ENCODE measurements around the gene ITCH. TPM values are rescaled to one million over a fixed set of nuclear protein-coding genes. Genes with fewer than 3 reads are reported as not detected.
"Not testable (repeated sequence)": the region's sequence is repeated elsewhere in the genome, so short reads cannot be mapped to it uniquely, and the experiment has no call there.

ITCH gene
- total RNA-seq, 1 experiment from 2014 or later = 67.4 TPM

GRCh38 chr20:34507702-34508413 is 144.8 kb downstream of the ITCH start:
- no peak for DNase-seq (ENCODE audit: low read depth)

GRCh38 chr20:34510575-34510974 is 147.5 kb downstream of the ITCH start:
- no peak for DNase-seq (ENCODE audit: low read depth)

- DNase-seq (ENCODE audit: low read depth) = no peak
Measured at GRCh38 chr20:34511891-34512265, 148.8 kb downstream of the ITCH start.

GRCh38 chr20:34512266-34512954 is 149.3 kb downstream of the ITCH start:
- DNase-seq (ENCODE audit: low read depth) = no peak

- DNase-seq (ENCODE audit: low read depth) = peak; percentile 21
Measured at GRCh38 chr20:34512955-34513419, 149.9 kb downstream of the ITCH start.

- DNase-seq (ENCODE audit: low read depth) = not testable (repeated sequence)
Measured at GRCh38 chr20:34514034-34514433, 151.0 kb downstream of the ITCH start.

- DNase-seq (ENCODE audit: low read depth) = no peak
Measured at GRCh38 chr20:34514897-34515483, 151.9 kb downstream of the ITCH start.

- peak; percentile 64 for DNase-seq (ENCODE audit: low read depth)
Measured at GRCh38 chr20:34515484-34516246, 152.6 kb downstream of the ITCH start.

- peak; percentile 98 for DNase-seq (ENCODE audit: low read depth)
Measured at GRCh38 chr20:34516247-34517113, 153.4 kb downstream of the ITCH start, which contains the start of gene DYNLRB1. Gene DYNLRB1 (plus strand): TSS chr20:34516422. CDS start chr20:34516459, 37 bp downstream.

- DNase-seq (ENCODE audit: low read depth) = no peak
Measured at GRCh38 chr20:34517114-34517505, 154.0 kb downstream of the ITCH start.

- not testable (repeated sequence) for DNase-seq (ENCODE audit: low read depth)
Measured at GRCh38 chr20:34518863-34519262, 155.8 kb downstream of the ITCH start.

GRCh38 chr20:34519841-34520240 is 156.8 kb downstream of the ITCH start:
- not testable (repeated sequence) for DNase-seq (ENCODE audit: low read depth)

- peak; percentile 90 for DNase-seq (ENCODE audit: low read depth)
Measured at GRCh38 chr20:34522969-34523871, 160.1 kb downstream of the ITCH start.

GRCh38 chr20:34524426-34524825 is 161.4 kb downstream of the ITCH start:
- no peak for DNase-seq (ENCODE audit: low read depth)

GRCh38 chr20:34525342-34525708 is 162.3 kb downstream of the ITCH start:
- no peak for DNase-seq (ENCODE audit: low read depth)

GRCh38 chr20:34525709-34526416 is 162.8 kb downstream of the ITCH start:
- peak; percentile 100 for DNase-seq (ENCODE audit: low read depth)

GRCh38 chr20:34526466-34526865 is 163.4 kb downstream of the ITCH start:
- DNase-seq (ENCODE audit: low read depth) = no peak

- DNase-seq (ENCODE audit: low read depth) = no peak
Measured at GRCh38 chr20:34527016-34527415, 163.9 kb downstream of the ITCH start.

- no peak for DNase-seq (ENCODE audit: low read depth)
Measured at GRCh38 chr20:34528921-34529297, 165.8 kb downstream of the ITCH start.

Data from RPMI7951 (cell line).